A549 (cell line): Measurements from ENCODE around the gene LGR4. TPM values are rescaled to one million over a fixed set of nuclear protein-coding genes. Genes with fewer than 3 reads are reported as not detected.

Experiments used
- ATAC-seq, 2 experiments: fragments of 200-7000 bp in 1 of 2; fragments of >200 bp in 1 of 2; cut with Nextera tagmentation in 1 of 2; cut with Tn5 transposase in 1 of 2; 3 replicates each; pipeline versions ENCODE4 v1.8.0 to v1.9.1; 2018 to 2020; ENCODE audit warnings: mild to moderate bottlenecking in 1 of 2, moderate library complexity in 1 of 2
- CTCF ChIA-PET: fragments of 300-600 bp; sonication (Branson Sonifier 250); formaldehyde crosslinking; extraction: SDS; loops from one replicate; lab custom pipeline; 2021; ENCODE audit warnings: antibody characterized with exemption, inconsistent platforms; lab: Yijun Ruan, JAX
- POLR2A ChIA-PET: fragments of 350-600 bp; formaldehyde crosslinking; extraction: SDS; loops from one replicate; lab custom pipeline; 2021; ENCODE audit warnings: antibody characterized with exemption, inconsistent platforms; lab: Yijun Ruan, JAX
- DNase-seq, 2 experiments: peaks; one replicate each; pipeline versions ENCODE4 v3.0.0 to v3.0.0-alpha.2; 2011 to 2016; ENCODE audit warnings: low read depth in 1 of 2, low spot score in 1 of 2
- FAIRE-seq: peaks from 2 replicates; lab custom pipeline; 2011; peaks lifted over from hg19 to GRCh38; lab: Jason Lieb, UNC
- H3K27ac ChIP-seq, 2 experiments: fragments of >200 bp; sonication (Bioruptor Twin); formaldehyde crosslinking; 3 replicates each; pipeline ENCODE4 v1.5.1; 2016 to 2017
- H3K4me1 ChIP-seq: fragments of >200 bp; sonication (Bioruptor Twin); formaldehyde crosslinking; 3 replicates; pipeline ENCODE4 v1.6.1; 2016
- H3K4me2 ChIP-seq: fragments of >200 bp; sonication (Bioruptor Twin); formaldehyde crosslinking; 3 replicates; pipeline ENCODE4 v1.6.1; 2016
- H3K4me3 ChIP-seq: fragments of >200 bp; sonication (Bioruptor Twin); formaldehyde crosslinking; 3 replicates; pipeline ENCODE4 v1.5.1; 2016
- H3K9me3 ChIP-seq: fragments of >200 bp; sonication (Bioruptor Twin); formaldehyde crosslinking; 3 replicates; pipeline ENCODE4 v1.6.1; 2016
- BCL3 ChIP-seq: fragments of >200 bp; sonication (Bioruptor Twin); formaldehyde crosslinking; IDR thresholded peaks from 3 replicates; pipeline ENCODE4 v1.6.1; 2016
- BHLHE40 ChIP-seq: IDR thresholded peaks from 2 replicates; pipeline ENCODE4 v1.6.1; 2012; ENCODE audit warnings: low read depth, low read length, inconsistent platforms
- CBX2 ChIP-seq: fragments of 200-600 bp; sonication (generic); IDR thresholded peaks from 2 replicates; pipeline ENCODE4 v1.6.1; 2016; ENCODE audit warnings: low read depth, mild to moderate bottlenecking, borderline replicate concordance
- CBX8 ChIP-seq: fragments of 200-600 bp; sonication (generic); IDR thresholded peaks from 2 replicates; pipeline ENCODE4 v1.6.1; 2016
- CEBPB ChIP-seq, 2 experiments: fragments of >200 bp in 1 of 2; sonication (Bioruptor Twin) in 1 of 2; formaldehyde crosslinking in 1 of 2; IDR thresholded peaks; 2 replicates each; pipeline ENCODE4 v1.6.1; 2012 to 2016
- CHD2 ChIP-seq: fragments of 150-350 bp; IDR thresholded peaks from 2 replicates; pipeline ENCODE4 v1.6.1; 2014; ENCODE audit warnings: low read length; ENCODE audit not compliant: partially characterized antibody
- EHMT2 ChIP-seq: fragments of 200-600 bp; sonication (generic); IDR thresholded peaks from 2 replicates; pipeline ENCODE4 v1.6.1; 2016; ENCODE audit warnings: antibody characterized with exemption, low read depth, mild to moderate bottlenecking, moderate library complexity
- ESRRA ChIP-seq: fragments of 150-350 bp; IDR thresholded peaks from 2 replicates; pipeline ENCODE4 v1.6.1; 2014; ENCODE audit warnings: mild to moderate bottlenecking, low read length, borderline replicate concordance
- FOSB ChIP-seq: fragments of 250-450 bp; sonication (Bioruptor Pico); IDR thresholded peaks from 2 replicates; pipeline ENCODE4 v1.5.0; 2020; ENCODE audit warnings: mild to moderate bottlenecking, moderate library complexity
- FOSL2 ChIP-seq, 2 experiments: fragments of 450-650 bp in 1 of 2; fragments of >200 bp in 1 of 2; sonication (Bioruptor Twin) in 1 of 2; formaldehyde crosslinking; IDR thresholded peaks; 2 replicates each; pipeline versions ENCODE4 v1.5.0 to v1.6.1; 2016 to 2020; ENCODE audit warnings: mild to moderate bottlenecking in 1 of 2, moderate library complexity in 1 of 2
- FOXS1 ChIP-seq: fragments of 250-450 bp; sonication (Bioruptor Pico); IDR thresholded peaks from 2 replicates; pipeline ENCODE4 v1.5.0; 2020; ENCODE audit warnings: mild to moderate bottlenecking, moderate library complexity
- HEYL ChIP-seq: fragments of 250-450 bp; sonication (Bioruptor Pico); IDR thresholded peaks from 2 replicates; pipeline ENCODE4 v1.8.0; 2021; ENCODE audit warnings: mild to moderate bottlenecking, moderate library complexity
- HOXB5 ChIP-seq: fragments of 250-450 bp; sonication (Bioruptor Pico); IDR thresholded peaks from 2 replicates; pipeline ENCODE4 v1.5.0; 2020; ENCODE audit warnings: mild to moderate bottlenecking, moderate library complexity
- JUN ChIP-seq, 2 experiments: fragments of >200 bp; sonication (Bioruptor Twin); formaldehyde crosslinking; IDR thresholded peaks; 2 replicates in 1 of 2; 3 replicates in 1 of 2; pipeline ENCODE4 v1.6.1; 2016 to 2017
- KDM1A ChIP-seq: fragments of 200-600 bp; sonication (generic); IDR thresholded peaks from 2 replicates; pipeline ENCODE4 v1.6.1; 2016; ENCODE audit warnings: low read depth, mild to moderate bottlenecking
- KDM5A ChIP-seq: fragments of 200-600 bp; sonication (generic); IDR thresholded peaks from 2 replicates; pipeline ENCODE4 v1.6.1; 2016; ENCODE audit warnings: antibody characterized with exemption, mild to moderate bottlenecking
- MAFK ChIP-seq: fragments of 450-650 bp; IDR thresholded peaks from 2 replicates; pipeline ENCODE4 v1.6.1; 2014; ENCODE audit not compliant: partially characterized antibody
- NFE2L2 ChIP-seq: fragments of 150-350 bp; conservative IDR thresholded peaks from 2 replicates; pipeline ENCODE4 v1.6.1; 2014; ENCODE audit warnings: low read length
- NPAS2 ChIP-seq: fragments of 250-450 bp; sonication (Bioruptor Pico); IDR thresholded peaks from 2 replicates; pipeline ENCODE4 v1.8.0; 2022; ENCODE audit warnings: mild to moderate bottlenecking, moderate library complexity, borderline replicate concordance
- NR3C1 ChIP-seq: fragments of >200 bp; sonication (Bioruptor Twin); formaldehyde crosslinking; IDR thresholded peaks from 3 replicates; pipeline ENCODE4 v1.6.1; 2017
- POLR2A ChIP-seq: IDR thresholded peaks from 2 replicates; pipeline ENCODE4 v1.6.1; 2012; ENCODE audit warnings: mild to moderate bottlenecking, low read length
- POLR2AphosphoS2 ChIP-seq: conservative IDR thresholded peaks from 2 replicates; pipeline ENCODE4 v1.6.1; 2012; ENCODE audit warnings: low read length, improper control_type of control experiment, inconsistent platforms
- RAD21 ChIP-seq, 2 experiments: fragments of >200 bp in 1 of 2; sonication (Bioruptor Twin) in 1 of 2; formaldehyde crosslinking in 1 of 2; IDR thresholded peaks in 1 of 2; conservative IDR thresholded peaks in 1 of 2; 2 replicates in 1 of 2; 3 replicates in 1 of 2; pipeline ENCODE4 v1.6.1; 2012 to 2018; ENCODE audit warnings: inconsistent platforms in 1 of 2
- RARB ChIP-seq: fragments of 250-450 bp; sonication (Bioruptor Pico); IDR thresholded peaks from 2 replicates; pipeline ENCODE4 v1.8.0; 2021; ENCODE audit warnings: mild to moderate bottlenecking, moderate library complexity
- RFX5 ChIP-seq: fragments of 450-650 bp; IDR thresholded peaks from 2 replicates; pipeline ENCODE4 v1.7.1; 2014; ENCODE audit warnings: antibody characterized with exemption, mild to moderate bottlenecking, moderate library complexity
- RNF2 ChIP-seq: fragments of 200-600 bp; sonication (generic); IDR thresholded peaks from 2 replicates; pipeline ENCODE4 v1.6.1; 2016; ENCODE audit warnings: low read depth, mild to moderate bottlenecking, antibody characterized with exemption, moderate library complexity, borderline replicate concordance
- SREBF2 ChIP-seq: fragments of 450-650 bp; IDR thresholded peaks from 2 replicates; pipeline ENCODE4 v1.6.1; 2014; ENCODE audit warnings: mild to moderate bottlenecking, moderate library complexity
- ZC3H11A ChIP-seq: fragments of 450-650 bp; IDR thresholded peaks from 2 replicates; pipeline ENCODE4 v1.6.1; 2014; ENCODE audit warnings: antibody characterized with exemption, mild to moderate bottlenecking
- ZFP36 ChIP-seq: fragments of 450-650 bp; IDR thresholded peaks from 2 replicates; pipeline ENCODE4 v1.6.1; 2014; ENCODE audit warnings: borderline replicate concordance; ENCODE audit not compliant: partially characterized antibody
- ZSCAN20 ChIP-seq: fragments of 250-450 bp; sonication (Bioruptor Pico); IDR thresholded peaks from 2 replicates; pipeline ENCODE4 v1.8.0; 2022; ENCODE audit warnings: mild to moderate bottlenecking, moderate library complexity
- WGBS: methylation state at CpG from one replicate; pipeline ENCODE4 v1.1.6; 2017; ENCODE audit errors: missing lambda C conversion rate; 5-methylcytosine and 5-hydroxymethylcytosine counted together
- polyA plus RNA-seq, 4 experiments: library from polyadenylated mRNA; depleted of rRNA in 3 of 4; stranded (reverse); fragments of >200 nt; fragmentation: RNase III in 1 of 4; extraction: RNeasy Plus Mini Kit Qiagen cat#74134 plus additional on column Dnase treatment in 1 of 4; gene quantifications; 2 replicates in 3 of 4; 3 replicates in 1 of 4; pipeline ENCODE4 v1.2.3, GENCODE V29; 2011 to 2017

The LGR4 gene
- polyA plus RNA-seq, 2 of the 4 experiments (the other 2 are of a cell fraction) = 41.2 to 130 TPM

- 85% methylated on average over 4 of the region's 4 CpGs for WGBS
- no peak overlapping the region for H3K4me2 ChIP-seq
These were observed 41.5 kb upstream of the LGR4 start for GRCh38 chr11:27514076-27514475.

GRCh38 chr11:27513389-27513788 lies 40.8 kb upstream of the LGR4 start:
- CTCF ChIA-PET = interaction anchor here (1.3 kb wide), 1 partner anchor 354 kb away, joined by 4 read pairs; no protein-coding TSS in a partner anchor
- no peak overlapping the region for H3K27ac ChIP-seq
- no peaks in the 10 kb centered on the region for H3K9me3 ChIP-seq
- no peak overlapping the region for H3K4me3 ChIP-seq
- 82% methylated on average over 2 of the region's 2 CpGs for WGBS
- TF ChIP-seq ESRRA (no peak), KDM1A (no peak), FOXS1 (CRISPR knock-in tag) (no peak), NPAS2 (CRISPR knock-in tag) (no peak), BCL3 (no peak), CBX2 (no peak), RARB (CRISPR knock-in tag) (no peak), KDM5A (no peak), FOSL2 (IDR thresholded peaks at IDR 0.05) (no peak), FOSL2 (CRISPR knock-in tag; IDR thresholded peaks at IDR 0.05) (no peak), NR3C1 (no peak), JUN (IDR thresholded peaks at IDR 0.05) (no peak), MAFK (no peak), ZSCAN20 (CRISPR knock-in tag) (no peak), BHLHE40 (no peak), EHMT2 (no peak), NFE2L2 (no peak), CEBPB (IDR thresholded peaks at IDR 0.05) (no peak)
- TF ChIP-seq, all 56 proteins: peak for 0
- Histone ChIP-seq H3K4me2 (no peak overlapping the region), H3K4me1 (no peaks in the 10 kb centered on the region)
- ATAC-seq (no peak), DNase-seq (no peak), FAIRE-seq (no peak)
- POLR2A ChIA-PET = no interaction called here

More at GRCh38 chr11:27514076-27514475, 41.5 kb upstream of the LGR4 start:
- ATAC-seq = no peak
- Histone ChIP-seq H3K27ac (no peak overlapping the region), H3K9me3 (no peaks in the 10 kb centered on the region), H3K4me1 (no peaks in the 10 kb centered on the region), H3K4me3 (no peak overlapping the region)
- TF ChIP-seq POLR2A (no peak), NFE2L2 (no peak), SREBF2 (no peak), CEBPB (IDR thresholded peaks at IDR 0.05) (no peak), RNF2 (no peak), CHD2 (no peak), RFX5 (no peak), CBX8 (no peak), HEYL (CRISPR knock-in tag) (no peak), POLR2AphosphoS2 (no peak), EHMT2 (no peak), ZC3H11A (no peak), FOSB (CRISPR knock-in tag) (no peak), KDM5A (no peak), BCL3 (no peak), ZSCAN20 (CRISPR knock-in tag) (no peak), MAFK (no peak), HOXB5 (no peak), ZFP36 (no peak), RAD21 (conservative IDR thresholded peaks at IDR 0.05 in 1 of 2, IDR thresholded peaks at IDR 0.05 in 1 of 2) (no peak)
- CTCF ChIA-PET = interaction anchor here (1.3 kb wide), 1 partner anchor 355 kb away, joined by 4 read pairs; no protein-coding TSS in a partner anchor
- POLR2A ChIA-PET = no interaction called here
- no peak for FAIRE-seq
- no peak for DNase-seq
